ENCODE data around the gene RAP1GAP. TPM values are rescaled to one million over a fixed set of nuclear protein-coding genes. Genes with fewer than 3 reads are reported as not detected.

RAP1GAP gene
- total and polyA plus RNA-seq, 9 of the 15 experiments (the other 6 are each of a cell fraction or from before 2014, with no cell fraction given): 0.29 to 30.2 (median 19.2) TPM

- no peak for TF ChIP-seq FOXA1 (IDR thresholded peaks at IDR 0.05; ENCODE audit: borderline replicate concordance)
- TF ChIP-seq NFXL1 (CRISPR knock-in tag; IDR thresholded peaks at IDR 0.05): no peak
- 0 out of 4 replicates have a peak, but pooled peaks of 1 of the 2 experiments have one; percentile 6 for TF ChIP-seq HDAC1 (IDR thresholded peaks at IDR 0.05)
- peak; percentile 27; the same call in 1 of the 2 replicates for TF ChIP-seq DPF2 (IDR thresholded peaks at IDR 0.05)
- no peak for TF ChIP-seq HDAC2 (IDR thresholded peaks at IDR 0.05)
- TF ChIP-seq ZNF584 (CRISPR knock-in tag; IDR thresholded peaks at IDR 0.05; ENCODE audit: low read depth): no peak
- no peak for TF ChIP-seq PHF21A (IDR thresholded peaks at IDR 0.05; ENCODE audit: borderline replicate concordance, low read depth)
- TF ChIP-seq ILF3 (IDR thresholded peaks at IDR 0.05; ENCODE audit: borderline replicate concordance): no peak
- peak; percentile 72 to 80 for TF ChIP-seq NRF1 (conservative IDR thresholded peaks at IDR 0.05 in 1 of 2, IDR thresholded peaks at IDR 0.05 in 1 of 2)
- no peak for TF ChIP-seq MCM5 (IDR thresholded peaks at IDR 0.05; ENCODE audit: low read depth)
- TF ChIP-seq HNRNPK (IDR thresholded peaks at IDR 0.05; ENCODE audit: low read depth, low read length, poor library complexity, severe bottlenecking): no peak
- TF ChIP-seq ATF1 (CRISPR knock-in tag; IDR thresholded peaks at IDR 0.05): no peak
- peak; percentile 29; the same call in 1 of the 2 replicates for TF ChIP-seq ATF1 (tag; IDR thresholded peaks at IDR 0.05)
- peak; percentile 60; the same call in 1 of the 2 replicates for TF ChIP-seq VEZF1 (CRISPR knock-in tag; IDR thresholded peaks at IDR 0.05)
- no peak for TF ChIP-seq ZNF507 (tag; conservative IDR thresholded peaks at IDR 0.05)
- no peak for TF ChIP-seq ZBTB12 (CRISPR knock-in tag; IDR thresholded peaks at IDR 0.05)
- TF ChIP-seq CREB5 (CRISPR knock-in tag; IDR thresholded peaks at IDR 0.05): no peak
- TF ChIP-seq MAX (CRISPR knock-in tag; IDR thresholded peaks at IDR 0.05): peak; percentile 61
- TF ChIP-seq PHF8 (IDR thresholded peaks at IDR 0.05; ENCODE audit: borderline replicate concordance, low read length): peak; percentile 61; the same call in 1 of the 2 replicates
- peak in 1 of 2 experiments; percentile 71; a peak in 1 of 4 replicates for TF ChIP-seq MNT (conservative IDR thresholded peaks at IDR 0.05)
- no peak for TF ChIP-seq HOXB6 (CRISPR knock-in tag; IDR thresholded peaks at IDR 0.05; ENCODE audit: borderline replicate concordance)
- no peak for TF ChIP-seq ZNF212 (CRISPR knock-in tag; IDR thresholded peaks at IDR 0.05)
- no peak for TF ChIP-seq GATAD2A (IDR thresholded peaks at IDR 0.05)
Observed at GRCh38 chr1:21607549-21608529, 61.3 kb downstream of the RAP1GAP start (continued).

Data from K562 (cell line).